Fibroblast of the aortic adventitia (primary cell): ENCODE data around the gene TRMT1. TPM values are rescaled to one million over a fixed set of nuclear protein-coding genes. Genes with fewer than 3 reads are reported as not detected.
A peak's percentile ranks its signal among the peaks of the same experiment; 100 is the strongest.

Experiments
- DNase-seq: peaks from one replicate; pipeline ENCODE4 v3.0.0-alpha.2; 2010; ENCODE audit warnings: low read depth
- H3K4me3 ChIP-seq: 2 replicates; pipeline ENCODE4 v1.5.1; 2011; ENCODE audit warnings: low read depth, mild to moderate bottlenecking, control low read depth, low read length, moderate library complexity
- total RNA-seq: library from RNA; depleted of rRNA; stranded (reverse); fragments of >200 nt; gene quantifications from 2 replicates; pipeline ENCODE4 v1.2.3, GENCODE V29; 2012; ENCODE audit warnings: low replicate concordance
- TF ChIP-seq, protein P1 (sequence below): IDR thresholded peaks from 2 replicates; pipeline ENCODE4 v1.5.1; 2011; ENCODE audit warnings: mild to moderate bottlenecking, low read length, control low read depth, inconsistent platforms; ENCODE audit not compliant: insufficient read depth

TRMT1 gene
- total RNA-seq, 1 donor: 23.9 TPM

DNA sequence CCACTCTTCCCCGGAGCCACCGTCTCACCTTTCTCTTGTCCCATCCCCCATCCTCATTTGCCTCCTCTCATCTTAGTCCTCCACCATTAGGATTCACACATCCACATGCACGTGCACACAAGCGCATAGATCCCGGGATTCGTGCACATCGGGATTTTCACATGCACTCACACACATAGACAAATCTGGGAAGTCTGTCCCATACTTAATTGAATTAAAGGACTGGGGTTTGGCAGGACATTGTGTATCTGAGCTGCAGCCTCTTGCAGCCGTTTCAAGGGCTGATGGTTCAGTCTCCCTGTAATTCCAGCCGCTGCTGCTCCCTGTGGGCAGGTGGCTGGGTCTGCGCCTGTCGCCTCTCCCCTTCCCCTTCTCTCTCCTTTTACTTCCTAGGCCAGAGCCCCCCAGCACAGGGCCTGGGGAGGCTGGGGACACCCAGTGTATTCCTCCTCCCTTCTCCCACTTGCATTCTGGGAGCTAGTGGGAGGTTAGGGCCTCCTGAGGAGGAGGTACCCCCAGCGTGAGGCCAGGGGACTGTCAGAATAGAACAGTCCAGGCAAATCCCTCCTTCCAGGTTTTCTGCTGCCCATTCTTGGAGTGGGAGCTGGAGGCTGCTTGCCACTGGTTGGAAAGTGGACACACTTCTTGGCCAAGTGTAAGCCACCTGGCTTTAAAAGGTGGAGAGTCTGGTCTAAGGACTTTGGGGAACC is 57.4 kb downstream of the TRMT1 start:
- TF ChIP-seq, protein P1, sequence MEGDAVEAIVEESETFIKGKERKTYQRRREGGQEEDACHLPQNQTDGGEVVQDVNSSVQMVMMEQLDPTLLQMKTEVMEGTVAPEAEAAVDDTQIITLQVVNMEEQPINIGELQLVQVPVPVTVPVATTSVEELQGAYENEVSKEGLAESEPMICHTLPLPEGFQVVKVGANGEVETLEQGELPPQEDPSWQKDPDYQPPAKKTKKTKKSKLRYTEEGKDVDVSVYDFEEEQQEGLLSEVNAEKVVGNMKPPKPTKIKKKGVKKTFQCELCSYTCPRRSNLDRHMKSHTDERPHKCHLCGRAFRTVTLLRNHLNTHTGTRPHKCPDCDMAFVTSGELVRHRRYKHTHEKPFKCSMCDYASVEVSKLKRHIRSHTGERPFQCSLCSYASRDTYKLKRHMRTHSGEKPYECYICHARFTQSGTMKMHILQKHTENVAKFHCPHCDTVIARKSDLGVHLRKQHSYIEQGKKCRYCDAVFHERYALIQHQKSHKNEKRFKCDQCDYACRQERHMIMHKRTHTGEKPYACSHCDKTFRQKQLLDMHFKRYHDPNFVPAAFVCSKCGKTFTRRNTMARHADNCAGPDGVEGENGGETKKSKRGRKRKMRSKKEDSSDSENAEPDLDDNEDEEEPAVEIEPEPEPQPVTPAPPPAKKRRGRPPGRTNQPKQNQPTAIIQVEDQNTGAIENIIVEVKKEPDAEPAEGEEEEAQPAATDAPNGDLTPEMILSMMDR: peak; percentile 12
- DNase-seq: no peak

DNA sequence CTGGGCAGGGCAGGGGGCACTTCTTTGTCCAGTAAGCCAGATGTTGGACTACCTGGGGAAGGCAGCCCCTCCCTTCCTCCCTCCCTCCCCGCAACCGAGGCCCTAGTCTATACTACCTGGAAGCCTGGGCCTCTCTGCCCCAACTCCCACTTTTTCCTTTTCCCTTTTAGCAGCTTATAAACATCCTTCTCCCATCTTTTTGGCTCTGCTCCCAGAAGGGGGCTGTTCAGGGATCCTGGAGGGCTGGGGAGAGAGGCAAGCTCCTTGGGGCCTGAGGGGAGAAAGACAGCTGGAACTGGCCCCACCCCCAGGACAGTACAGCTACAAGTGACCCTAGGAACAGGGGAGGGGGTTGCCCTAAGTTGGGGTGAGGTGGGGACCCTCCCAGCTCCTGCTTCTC is 58.8 kb downstream of the TRMT1 start:
- H3K4me3 ChIP-seq: no peak overlapping the region
- no peak for DNase-seq
- TF ChIP-seq, protein P1: no peak

More for the DNA sequence above, 57.4 kb downstream of the TRMT1 start:
- H3K4me3 ChIP-seq: no peak overlapping the region

DNA sequence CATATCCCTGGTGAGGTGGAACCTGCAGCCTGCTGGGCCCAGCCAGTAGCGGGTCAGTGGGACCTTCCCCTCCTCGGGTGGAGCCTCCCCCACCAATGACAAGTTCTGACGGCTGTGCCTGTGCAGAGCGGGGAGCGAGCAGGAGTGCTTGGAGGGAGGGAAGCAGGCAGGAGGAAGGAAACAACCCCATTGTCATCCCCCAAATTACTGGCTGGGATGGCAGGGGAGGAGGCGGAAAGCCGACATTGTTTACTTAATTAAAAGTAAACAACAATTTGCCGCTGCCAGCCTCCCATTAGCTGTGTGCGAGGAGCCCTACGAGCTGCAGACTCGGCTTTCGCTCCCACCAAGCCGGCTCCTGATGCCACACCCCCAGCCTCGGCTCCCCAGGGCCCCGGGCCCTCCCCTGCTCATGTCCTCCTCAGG is 59.4 kb downstream of the TRMT1 start:
- DNase-seq: no peak
- TF ChIP-seq, protein P1: no peak
- H3K4me3 ChIP-seq: no peak overlapping the region

DNA sequence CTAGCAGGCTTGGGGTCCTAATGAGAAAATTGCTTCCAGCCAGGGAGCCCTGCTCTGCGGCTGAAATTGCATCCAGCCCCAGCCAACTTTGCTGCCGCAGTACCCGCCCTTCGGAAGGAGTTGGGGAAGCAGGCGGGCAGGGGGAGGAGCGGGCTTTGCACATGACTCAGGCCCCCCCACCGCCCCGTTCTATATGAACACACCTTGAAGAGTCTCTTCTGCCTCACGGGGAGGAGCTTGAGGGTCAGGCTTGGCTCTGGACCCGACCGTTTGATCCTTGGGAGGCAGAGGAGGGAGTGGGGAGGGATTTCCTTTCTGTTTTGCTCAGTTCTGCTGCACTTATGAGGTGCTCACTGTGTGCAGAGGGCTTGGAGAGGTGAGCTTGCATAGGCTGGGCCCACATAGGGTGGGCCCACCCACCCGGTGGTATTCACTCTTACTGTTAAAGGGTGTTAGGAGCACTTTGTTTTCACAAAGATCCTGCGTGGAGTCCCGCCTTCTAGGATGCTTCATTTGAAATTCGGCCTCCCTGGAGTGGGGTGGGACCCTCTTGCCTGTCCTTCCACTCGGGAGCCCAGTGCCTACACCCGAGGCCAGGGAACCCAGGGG is 60.4 kb downstream of the TRMT1 start:
- peak overlapping the region; percentile 49 for H3K4me3 ChIP-seq
- peak; percentile 78 for DNase-seq
- TF ChIP-seq, protein P1: no peak

DNA sequence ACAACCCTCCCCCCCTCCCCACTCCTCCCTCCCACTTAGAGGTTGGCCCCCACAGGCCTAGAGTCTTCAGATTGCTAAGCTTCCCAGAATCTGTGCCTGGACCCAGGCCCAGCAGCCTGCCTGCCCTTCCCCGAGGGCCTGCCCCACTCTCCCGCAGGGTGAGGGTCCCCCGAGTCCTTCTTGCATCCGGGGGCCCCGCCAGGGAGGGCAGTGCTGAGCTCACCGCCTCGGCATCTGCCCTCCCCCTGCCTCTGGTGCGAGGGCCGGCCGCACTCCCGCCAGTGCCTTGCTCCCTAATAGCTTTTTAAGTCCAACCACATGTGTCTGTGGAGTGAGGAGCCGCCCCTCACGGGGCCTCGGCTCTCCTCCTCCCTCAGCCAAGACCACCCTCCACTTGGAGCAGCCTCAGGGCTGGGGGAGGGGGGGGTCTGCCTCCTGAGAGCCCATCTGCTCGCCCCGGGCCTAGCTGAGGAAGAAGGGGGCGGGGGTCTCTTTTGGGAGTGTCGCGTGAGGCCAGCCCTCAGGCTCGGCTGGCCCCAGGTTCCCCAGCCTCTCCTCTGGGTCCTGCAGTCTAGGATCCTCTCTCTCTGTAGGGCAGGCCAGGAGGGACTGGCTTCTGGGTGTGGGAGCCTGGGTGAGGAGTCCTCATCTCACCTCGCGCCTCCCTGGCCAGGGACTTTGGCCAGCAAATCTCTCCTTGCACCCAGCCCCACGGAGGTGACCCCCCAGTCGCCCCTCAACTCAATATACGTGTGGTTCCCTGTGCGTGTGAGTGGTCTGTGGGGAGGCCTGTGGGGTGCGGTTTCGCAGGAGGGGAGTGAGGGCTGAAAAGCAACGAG is 61.1 kb downstream of the TRMT1 start:
- peak; percentile 96 for DNase-seq
- TF ChIP-seq, protein P1: no peak
- H3K4me3 ChIP-seq: peak overlapping the region; percentile 49

Other genes with a start within 250 kb of the TRMT1 start
- gene DNASE2, start 235.3 kb downstream of the TRMT1 start, total RNA-seq: 22.7 and 23.4 TPM in 2 replicates
- gene KLF1, start 229.5 kb downstream of the TRMT1 start, total RNA-seq: not detected in 2 replicates
- gene GCDH, start 225.6 kb downstream of the TRMT1 start, total RNA-seq: 20.5 and 24.4 TPM in 2 replicates
- gene SYCE2, start 197.4 kb downstream of the TRMT1 start, total RNA-seq: 0.54 TPM in 1 of 2 replicates, not detected in the other
- 39.1 and 44.3 TPM in 2 replicates for gene FARSA, start 183.0 kb downstream of the TRMT1 start, total RNA-seq
- gene CALR, start 178.1 kb downstream of the TRMT1 start, total RNA-seq: 1,776 and 3,314 TPM in 2 replicates
- 76.8 and 101 TPM in 2 replicates for gene RAD23A, start 170.9 kb downstream of the TRMT1 start, total RNA-seq
- gene GADD45GIP1, start 159.5 kb downstream of the TRMT1 start, total RNA-seq: 23.0 and 38.8 TPM in 2 replicates
- gene DAND5, start 147.2 kb downstream of the TRMT1 start, total RNA-seq: 0.18 TPM in 1 of 2 replicates, not detected in the other
- 68.0 and 160 TPM in 2 replicates for gene NFIX, start 121.3 kb downstream of the TRMT1 start, total RNA-seq
- gene LYL1, start 13.9 kb downstream of the TRMT1 start, total RNA-seq: 0.63 and 1.4 TPM in 2 replicates
- 11.5 and 51.2 TPM in 2 replicates for gene NACC1, start 1.5 kb upstream of the TRMT1 start, total RNA-seq
- 62.7 and 122 TPM in 2 replicates for gene STX10, start 33.6 kb upstream of the TRMT1 start, total RNA-seq
- 20.3 and 43.5 TPM in 2 replicates for gene IER2, start 33.7 kb upstream of the TRMT1 start, total RNA-seq